Measurements from ENCODE around the gene GCLC. TPM values are rescaled to one million over a fixed set of nuclear protein-coding genes. Genes with fewer than 3 reads are reported as not detected.

GCLC gene
- total and polyA plus RNA-seq, 2 donors (not counting 1 experiment from before 2014, with no cell fraction given): 10.7 to 25.8 TPM

- Histone ChIP-seq H4K20me1 (ENCODE audit: control insufficient read depth, insufficient read depth, low read length, poor library complexity, severe bottlenecking) (no peaks in the 10 kb centered on the region), H3K27me3 (replicated peaks in 1 of 4; ENCODE audit: control extremely low read depth in 1 of 4, control insufficient read depth in 3 of 4, insufficient read depth in 4 of 4, low read length in 3 of 4) (peaks cover 0 to 2% (median 0%) of the 10 kb centered on the region in 4 experiments), H3K4me3 (ENCODE audit: control extremely low read depth in 1 of 5, extremely low read depth in 1 of 5, insufficient read depth in 1 of 5, low read depth in 2 of 5, low read length in 4 of 5) (no peak overlapping the region), H3K36me3 (replicated peaks in 1 of 2; ENCODE audit: control extremely low read depth in 1 of 2, control insufficient read depth in 1 of 2, extremely low read depth in 1 of 2, insufficient read depth in 2 of 2, low read length in 1 of 2) (no peaks in the 10 kb centered on the region), H3K9ac (ENCODE audit: low read length) (no peak overlapping the region), H3K27ac (ENCODE audit: low read length in 2 of 2) (no peak overlapping the region), H2AFZ (ENCODE audit: insufficient read depth, low read depth, low read length, poor library complexity, severe bottlenecking) (no peak overlapping the region), H3K4me1 (ENCODE audit: control insufficient read depth in 2 of 2, insufficient read depth in 2 of 2, low read length in 2 of 2) (peaks cover 28 to 30% of the 10 kb centered on the region in 2 donors), H3K79me2 (ENCODE audit: control insufficient read depth, insufficient read depth, low read length) (peaks cover 3% of the 10 kb centered on the region), H3K9me3 (ENCODE audit: control extremely low read depth in 1 of 3, control insufficient read depth in 2 of 3, insufficient read depth in 1 of 3, low read length in 2 of 3) (no peaks in the 10 kb centered on the region), H3K4me2 (replicated peaks; ENCODE audit: low read depth, low read length, poor library complexity, severe bottlenecking) (no peak overlapping the region)
- Mint-ChIP-seq H3K27ac (no peak overlapping the region), H3K4me3 (peak overlapping the region; percentile 32), H3K4me1 (peaks cover 34% of the 10 kb centered on the region), H3K27me3 (peaks cover 16% of the 10 kb centered on the region), H3K9me3 (ENCODE audit: insufficient read depth) (no peaks in the 10 kb centered on the region)
- WGBS (ENCODE audit: insufficient coverage): no CpG with 5 or more reads among the region's 3 CpGs
- intact Hi-C loops (cut with micrococcal nuclease): loop anchor here (10.0 kb wide), 1 partner anchor 492 kb away; the partner anchor contains the start of gene GSTA4
- POLR2A ChIA-PET: interaction anchor here (0.7 kb wide), 1 partner anchor 8 kb away, joined by 3 read pairs; no protein-coding TSS in a partner anchor
- peak; percentile 29 for DNase-seq
- TF ChIP-seq CTCF (IDR thresholded peaks at IDR 0.05) (no peak), EZH2 (IDR thresholded peaks at IDR 0.05; ENCODE audit: borderline replicate concordance, insufficient read depth, low read depth, low read length, poor library complexity, severe bottlenecking) (no peak)
- no peak for ATAC-seq (ENCODE audit: low read depth)
- CTCF ChIA-PET: interaction anchor here (1.0 to 6.2 kb wide), 2 partner anchors 317 to 432 kb away, joined by 3 to 190 read pairs; no protein-coding TSS in a partner anchor
These were observed 57.8 kb downstream of the GCLC start for GRCh38 chr6:53487080-53487479.

GRCh38 chr6:53486679-53487078 is 58.2 kb downstream of the GCLC start:
- no peak for TF ChIP-seq EZH2 (IDR thresholded peaks at IDR 0.05; ENCODE audit: borderline replicate concordance, insufficient read depth, low read depth, low read length, poor library complexity, severe bottlenecking)
- no peak for TF ChIP-seq CTCF (IDR thresholded peaks at IDR 0.05)
- Histone ChIP-seq H2AFZ (ENCODE audit: insufficient read depth, low read depth, low read length, poor library complexity, severe bottlenecking) (no peak overlapping the region), H3K79me2 (ENCODE audit: control insufficient read depth, insufficient read depth, low read length) (peaks cover 3% of the 10 kb centered on the region), H3K9ac (ENCODE audit: low read length) (no peak overlapping the region), H3K36me3 (replicated peaks in 1 of 2; ENCODE audit: control extremely low read depth in 1 of 2, control insufficient read depth in 1 of 2, extremely low read depth in 1 of 2, insufficient read depth in 2 of 2, low read length in 1 of 2) (no peaks in the 10 kb centered on the region), H3K9me3 (ENCODE audit: control extremely low read depth in 1 of 3, control insufficient read depth in 2 of 3, insufficient read depth in 1 of 3, low read length in 2 of 3) (no peaks in the 10 kb centered on the region), H4K20me1 (ENCODE audit: control insufficient read depth, insufficient read depth, low read length, poor library complexity, severe bottlenecking) (no peaks in the 10 kb centered on the region), H3K4me3 (ENCODE audit: control extremely low read depth in 1 of 5, extremely low read depth in 1 of 5, insufficient read depth in 1 of 5, low read depth in 2 of 5, low read length in 4 of 5) (no peak overlapping the region), H3K27ac (ENCODE audit: low read length in 2 of 2) (no peak overlapping the region), H3K27me3 (replicated peaks in 1 of 4; ENCODE audit: control extremely low read depth in 1 of 4, control insufficient read depth in 3 of 4, insufficient read depth in 4 of 4, low read length in 3 of 4) (peaks cover 0 to 2% (median 0%) of the 10 kb centered on the region in 4 experiments), H3K4me2 (replicated peaks; ENCODE audit: low read depth, low read length, poor library complexity, severe bottlenecking) (no peak overlapping the region), H3K4me1 (ENCODE audit: control insufficient read depth in 2 of 2, insufficient read depth in 2 of 2, low read length in 2 of 2) (peaks cover 32 to 34% of the 10 kb centered on the region in 2 donors)
- H3K4me1 Mint-ChIP-seq: peaks cover 38% of the 10 kb centered on the region
- 100% methylated on average over 1 of the region's 3 CpGs for WGBS (ENCODE audit: insufficient coverage)
- H3K9me3 Mint-ChIP-seq (ENCODE audit: insufficient read depth): no peaks in the 10 kb centered on the region
- POLR2A ChIA-PET: interaction anchor here (0.7 kb wide), 1 partner anchor 8 kb away, joined by 3 read pairs; no protein-coding TSS in a partner anchor
- intact Hi-C loops (cut with micrococcal nuclease): loop anchor here (10.0 kb wide), 1 partner anchor 492 kb away; the partner anchor contains the start of gene GSTA4
- CTCF ChIA-PET: interaction anchor here (1.0 to 6.2 kb wide), 2 partner anchors 316 to 432 kb away, joined by 3 to 190 read pairs; no protein-coding TSS in a partner anchor
- no peak overlapping the region for H3K27ac Mint-ChIP-seq
- peaks cover 16% of the 10 kb centered on the region for H3K27me3 Mint-ChIP-seq
- no peak overlapping the region for H3K4me3 Mint-ChIP-seq
- ATAC-seq (ENCODE audit: low read depth) (no peak), DNase-seq (no peak)

Data from B cell (primary cell).